ENCODE data around the gene CST1.
"Not testable (repeated sequence)": the region's sequence is repeated elsewhere in the genome, so short reads cannot be mapped to it uniquely, and the experiment has no call there.

Gene CST1

GRCh38 chr20:23753589-23753988 is 2.9 kb upstream of the CST1 start:
- no peak for DNase-seq

- no peak for DNase-seq
Observed at GRCh38 chr20:23753194-23753548, 2.4 kb upstream of the CST1 start.

GRCh38 chr20:23752481-23753193 is 1.9 kb upstream of the CST1 start:
- DNase-seq, result no peak

GRCh38 chr20:23752019-23752418 is 1.3 kb upstream of the CST1 start:
- no peak for DNase-seq

- DNase-seq, result no peak
Observed at GRCh38 chr20:23749746-23750145, 989 bp downstream of the CST1 start.

GRCh38 chr20:23748975-23749374 is 1.8 kb downstream of the CST1 start:
- not testable (repeated sequence) for DNase-seq

- not testable (repeated sequence) for DNase-seq
Observed at GRCh38 chr20:23747551-23747950, 3.2 kb downstream of the CST1 start.

- DNase-seq, result not testable (repeated sequence)
Observed at GRCh38 chr20:23747092-23747491, 3.6 kb downstream of the CST1 start.

- no peak for DNase-seq
Observed at GRCh38 chr20:23746321-23746720, 4.4 kb downstream of the CST1 start.

- DNase-seq, result no peak
Observed at GRCh38 chr20:23745247-23745646, 5.5 kb downstream of the CST1 start.

- DNase-seq, result no peak
Observed at GRCh38 chr20:23744817-23745216, 5.9 kb downstream of the CST1 start.

- DNase-seq, result not testable (repeated sequence)
Observed at GRCh38 chr20:23735391-23735790, 15.3 kb downstream of the CST1 start.

- not testable (repeated sequence) for DNase-seq
Observed at GRCh38 chr20:23734949-23735348, 15.8 kb downstream of the CST1 start.

GRCh38 chr20:23734440-23734839 is 16.3 kb downstream of the CST1 start:
- DNase-seq, result not testable (repeated sequence)

GRCh38 chr20:23727016-23727415 is 23.7 kb downstream of the CST1 start:
- DNase-seq, result no peak

- no peak for DNase-seq
Observed at GRCh38 chr20:23725102-23725501, 25.6 kb downstream of the CST1 start.

GRCh38 chr20:23723659-23724307 is 27.0 kb downstream of the CST1 start:
- DNase-seq, result not testable (repeated sequence)

- not testable (repeated sequence) for DNase-seq
Observed at GRCh38 chr20:23722851-23723250, 27.9 kb downstream of the CST1 start.

GRCh38 chr20:23721962-23722361 is 28.8 kb downstream of the CST1 start:
- no peak for DNase-seq

GRCh38 chr20:23719351-23719750 is 31.4 kb downstream of the CST1 start:
- DNase-seq, result not testable (repeated sequence)

GRCh38 chr20:23711778-23712177 is 39.0 kb downstream of the CST1 start:
- not testable (repeated sequence) for DNase-seq

- DNase-seq, result no peak
Observed at GRCh38 chr20:23710771-23711170, 40.0 kb downstream of the CST1 start.

GRCh38 chr20:23705895-23706294 is 44.8 kb downstream of the CST1 start:
- DNase-seq, result no peak

GRCh38 chr20:23702021-23702420 is 48.7 kb downstream of the CST1 start:
- DNase-seq, result no peak

- no peak for DNase-seq
Observed at GRCh38 chr20:23700931-23701330, 49.8 kb downstream of the CST1 start.
